ENCODE data around the gene VPS41. TPM values are rescaled to one million over a fixed set of nuclear protein-coding genes. Genes with fewer than 3 reads are reported as not detected.
A peak's percentile ranks its signal among the peaks of the same experiment; 100 is the strongest.
"Not testable (repeated sequence)": the region's sequence is repeated elsewhere in the genome, so short reads cannot be mapped to it uniquely, and the experiment has no call there.

Gene VPS41
- polyA plus RNA-seq, 3 donors = 75.4 to 85.5 (median 77.9) TPM

GRCh38 chr7:38863601-38864291, 45.2 kb downstream of the VPS41 start:
- DNase-seq = peak; percentile 24

GRCh38 chr7:38862666-38863065, 46.3 kb downstream of the VPS41 start:
- no peak for DNase-seq

GRCh38 chr7:38858259-38858884, 50.6 kb downstream of the VPS41 start:
- no peak for DNase-seq

- no peak for DNase-seq
Measured at GRCh38 chr7:38855867-38856266, 53.1 kb downstream of the VPS41 start.

- no peak for DNase-seq
Measured at GRCh38 chr7:38855386-38855785, 53.6 kb downstream of the VPS41 start.

- DNase-seq = not testable (repeated sequence)
Measured at GRCh38 chr7:38854947-38855346, 54.0 kb downstream of the VPS41 start.

GRCh38 chr7:38851321-38851720, 57.7 kb downstream of the VPS41 start:
- DNase-seq = no peak

GRCh38 chr7:38846280-38846679, 62.7 kb downstream of the VPS41 start:
- no peak for DNase-seq

GRCh38 chr7:38844952-38845563, 63.9 kb downstream of the VPS41 start:
- no peak for DNase-seq

GRCh38 chr7:38842746-38843145, 66.2 kb downstream of the VPS41 start:
- DNase-seq = no peak

- DNase-seq = no peak
Measured at GRCh38 chr7:38840736-38841460, 68.1 kb downstream of the VPS41 start.

- DNase-seq = no peak
Measured at GRCh38 chr7:38839851-38840250, 69.1 kb downstream of the VPS41 start.

- DNase-seq = no peak
Measured at GRCh38 chr7:38838725-38839385, 70.1 kb downstream of the VPS41 start.

- no peak for DNase-seq
Measured at GRCh38 chr7:38834357-38834756, 74.6 kb downstream of the VPS41 start.

GRCh38 chr7:38833329-38833728, 75.7 kb downstream of the VPS41 start:
- no peak for DNase-seq

GRCh38 chr7:38831259-38831996, 77.6 kb downstream of the VPS41 start:
- DNase-seq = no peak

GRCh38 chr7:38830826-38831225, 78.2 kb downstream of the VPS41 start:
- no peak for DNase-seq

- no peak for DNase-seq
Measured at GRCh38 chr7:38829488-38830165, 79.4 kb downstream of the VPS41 start.

GRCh38 chr7:38828026-38828425, 81.0 kb downstream of the VPS41 start:
- no peak for DNase-seq

GRCh38 chr7:38825721-38826440, 83.1 kb downstream of the VPS41 start:
- DNase-seq = no peak
